Measurements from ENCODE around the gene KAT6B. TPM values are rescaled to one million over a fixed set of nuclear protein-coding genes. Genes with fewer than 3 reads are reported as not detected.

Gene KAT6B
- total and polyA plus RNA-seq, 2 experiments from 2014 or later, result 32.0 to 43.9 TPM

DNA sequence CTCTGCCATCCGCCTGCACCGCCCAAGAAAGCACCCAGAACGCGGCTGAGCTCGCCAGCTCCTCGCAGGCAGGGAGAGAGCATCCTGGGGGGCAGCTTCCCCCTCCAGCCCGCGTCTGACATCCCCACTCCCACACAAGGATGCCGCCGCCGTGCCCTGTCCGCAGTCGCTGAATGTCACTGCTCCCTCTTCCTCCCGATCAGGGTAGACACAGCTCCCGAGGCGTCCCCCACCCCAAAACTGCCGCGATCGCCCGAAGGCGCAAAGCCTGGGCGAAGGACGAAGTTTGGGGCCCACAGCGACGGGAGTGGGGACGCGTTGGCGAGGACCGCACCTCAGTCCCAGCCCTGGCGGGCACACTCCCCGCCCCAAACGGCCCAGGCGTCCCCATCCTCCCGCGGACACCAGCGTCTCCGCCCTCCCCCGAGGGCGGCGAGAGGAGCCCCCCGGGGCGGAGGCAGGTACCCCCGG lies 1.5 kb upstream of the KAT6B start:
- Histone ChIP-seq H3K27me3 (no peaks in the 10 kb centered on the region), H3K4me3 (peak overlapping the region; percentile 73), H3K36me3 (no peaks in the 10 kb centered on the region), H3K4me1 (ENCODE audit: low read depth) (peaks cover 31% of the 10 kb centered on the region), H3K9me3 (ENCODE audit: low read depth) (no peaks in the 10 kb centered on the region), H3K27ac (peak overlapping the region; percentile 61)
- DNase-seq (ENCODE audit: low read depth in 1 of 2, low spot score in 1 of 2), result peak; percentile 26 to 52
- no peak for TF ChIP-seq CTCF (IDR thresholded peaks at IDR 0.05; ENCODE audit: low read depth, low read length)

GRCh38 chr10:74825371-74826141 lies 844 bp upstream of the KAT6B start:
- peak overlapping the region; percentile 73 for H3K4me3 ChIP-seq

GRCh38 chr10:74827045-74827441 lies 643 bp downstream of the KAT6B start:
- TF ChIP-seq CTCF (IDR thresholded peaks at IDR 0.05; ENCODE audit: low read depth, low read length), result no peak
- no peak for DNase-seq (ENCODE audit: low read depth in 1 of 2, low spot score in 1 of 2)
- H3K27ac ChIP-seq, result no peak overlapping the region

More at GRCh38 chr10:74825371-74826141, 844 bp upstream of the KAT6B start:
- H3K27ac ChIP-seq, result peak overlapping the region; percentile 61
- no peaks in the 10 kb centered on the region for H3K36me3 ChIP-seq
- DNase-seq (ENCODE audit: low read depth in 1 of 2, low spot score in 1 of 2), result peak in 1 of 2 donors; percentile 82
- TF ChIP-seq CTCF (IDR thresholded peaks at IDR 0.05; ENCODE audit: low read depth, low read length), result no peak
- no peaks in the 10 kb centered on the region for H3K27me3 ChIP-seq
- H3K9me3 ChIP-seq (ENCODE audit: low read depth), result no peaks in the 10 kb centered on the region
- peaks cover 31% of the 10 kb centered on the region for H3K4me1 ChIP-seq (ENCODE audit: low read depth)

DNA sequence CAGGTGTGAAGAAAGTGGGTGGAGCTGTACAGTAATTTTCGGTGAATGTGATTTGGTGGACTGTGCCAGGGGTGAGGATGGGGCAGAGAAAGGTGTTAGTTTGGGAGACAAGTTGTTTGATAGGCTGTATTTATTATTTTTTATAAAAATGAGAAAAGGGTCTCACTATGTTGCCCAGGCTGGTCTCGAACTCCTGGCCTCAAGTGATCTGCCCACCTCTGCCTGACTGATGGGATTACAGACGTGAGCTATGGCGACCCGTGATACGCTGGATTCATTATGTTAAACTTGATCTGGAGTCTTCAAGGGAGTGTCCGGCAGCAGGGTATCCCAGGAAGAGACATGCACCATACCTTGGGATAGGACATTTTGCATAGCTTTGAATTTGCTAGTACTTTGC lies 1.3 kb downstream of the KAT6B start:
- Histone ChIP-seq H3K27ac (no peak overlapping the region), H3K4me3 (peak overlapping the region; percentile 68), H3K27me3 (no peaks in the 10 kb centered on the region), H3K4me1 (ENCODE audit: low read depth) (peaks cover 20% of the 10 kb centered on the region), H3K9me3 (ENCODE audit: low read depth) (no peaks in the 10 kb centered on the region), H3K36me3 (no peaks in the 10 kb centered on the region)
- TF ChIP-seq CTCF (IDR thresholded peaks at IDR 0.05; ENCODE audit: low read depth, low read length), result no peak
- DNase-seq (ENCODE audit: low read depth in 1 of 2, low spot score in 1 of 2), result no peak

More at GRCh38 chr10:74827045-74827441, 643 bp downstream of the KAT6B start:
- peaks cover 26% of the 10 kb centered on the region for H3K4me1 ChIP-seq (ENCODE audit: low read depth)
- peak overlapping the region; percentile 68 for H3K4me3 ChIP-seq
- H3K27me3 ChIP-seq, result no peaks in the 10 kb centered on the region
- no peaks in the 10 kb centered on the region for H3K36me3 ChIP-seq
- no peaks in the 10 kb centered on the region for H3K9me3 ChIP-seq (ENCODE audit: low read depth)

DNA sequence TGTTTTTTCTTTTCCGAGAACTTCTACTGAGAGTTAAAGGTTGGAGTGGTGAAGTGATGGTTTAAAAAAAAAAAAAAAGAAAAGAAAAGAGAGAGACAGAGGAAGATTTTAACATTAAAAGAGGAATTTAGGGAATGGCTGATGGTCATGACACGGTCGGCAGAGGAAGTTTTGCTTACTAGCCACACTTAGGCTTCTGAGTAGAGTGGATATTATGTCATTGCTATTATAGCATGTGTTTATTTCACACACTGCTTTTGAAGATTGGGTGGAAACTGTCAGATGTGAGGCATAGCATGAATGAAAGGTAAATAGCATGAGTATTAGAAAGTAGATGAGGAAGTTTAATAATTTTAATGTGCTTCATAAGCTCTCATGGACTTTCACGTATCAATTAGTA lies 2.5 kb downstream of the KAT6B start:
- Histone ChIP-seq H3K27ac (no peak overlapping the region), H3K36me3 (no peaks in the 10 kb centered on the region), H3K9me3 (ENCODE audit: low read depth) (no peaks in the 10 kb centered on the region), H3K4me3 (no peak overlapping the region), H3K27me3 (no peaks in the 10 kb centered on the region), H3K4me1 (ENCODE audit: low read depth) (peaks cover 7% of the 10 kb centered on the region)
- TF ChIP-seq CTCF (IDR thresholded peaks at IDR 0.05; ENCODE audit: low read depth, low read length), result no peak
- no peak for DNase-seq (ENCODE audit: low read depth in 1 of 2, low spot score in 1 of 2)
